Measurements from ENCODE around the gene PPIF.

DNA sequence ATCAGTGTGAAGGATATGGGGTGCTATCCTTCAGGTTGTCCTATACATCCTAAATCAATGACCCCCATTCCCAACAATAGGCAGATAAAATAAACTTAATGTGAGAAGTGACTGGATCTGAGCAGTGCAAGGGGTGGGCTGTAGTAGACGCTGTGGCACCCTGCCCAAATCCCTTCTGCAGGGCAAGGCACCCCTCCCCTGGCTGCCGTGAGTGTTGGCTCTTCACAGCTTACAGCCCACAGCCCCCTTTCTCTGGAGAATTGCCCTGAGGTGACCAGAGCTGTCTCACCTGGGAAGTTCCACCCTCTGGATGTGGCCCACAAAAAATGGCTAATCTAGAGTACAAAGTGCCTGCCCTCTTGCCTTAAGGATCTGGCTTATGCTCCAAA lies 25.8 kb upstream of the PPIF start:
- TF ChIP-seq, protein P1, sequence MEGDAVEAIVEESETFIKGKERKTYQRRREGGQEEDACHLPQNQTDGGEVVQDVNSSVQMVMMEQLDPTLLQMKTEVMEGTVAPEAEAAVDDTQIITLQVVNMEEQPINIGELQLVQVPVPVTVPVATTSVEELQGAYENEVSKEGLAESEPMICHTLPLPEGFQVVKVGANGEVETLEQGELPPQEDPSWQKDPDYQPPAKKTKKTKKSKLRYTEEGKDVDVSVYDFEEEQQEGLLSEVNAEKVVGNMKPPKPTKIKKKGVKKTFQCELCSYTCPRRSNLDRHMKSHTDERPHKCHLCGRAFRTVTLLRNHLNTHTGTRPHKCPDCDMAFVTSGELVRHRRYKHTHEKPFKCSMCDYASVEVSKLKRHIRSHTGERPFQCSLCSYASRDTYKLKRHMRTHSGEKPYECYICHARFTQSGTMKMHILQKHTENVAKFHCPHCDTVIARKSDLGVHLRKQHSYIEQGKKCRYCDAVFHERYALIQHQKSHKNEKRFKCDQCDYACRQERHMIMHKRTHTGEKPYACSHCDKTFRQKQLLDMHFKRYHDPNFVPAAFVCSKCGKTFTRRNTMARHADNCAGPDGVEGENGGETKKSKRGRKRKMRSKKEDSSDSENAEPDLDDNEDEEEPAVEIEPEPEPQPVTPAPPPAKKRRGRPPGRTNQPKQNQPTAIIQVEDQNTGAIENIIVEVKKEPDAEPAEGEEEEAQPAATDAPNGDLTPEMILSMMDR (IDR thresholded peaks at IDR 0.05) = no peak
- TF ChIP-seq EZH2 (IDR thresholded peaks at IDR 0.05; ENCODE audit: borderline replicate concordance, insufficient read depth, low read depth, low read length, poor library complexity, severe bottlenecking) = no peak
